Heart left ventricle (tissue), 16 donors: Measurements from ENCODE around the gene AP1M2. TPM values are rescaled to one million over a fixed set of nuclear protein-coding genes. Genes with fewer than 3 reads are reported as not detected.
"Not testable (repeated sequence)": the region's sequence is repeated elsewhere in the genome, so short reads cannot be mapped to it uniquely, and the experiment has no call there.

Source experiments
- ATAC-seq, 4 donors: fragments of 200-7000 bp; cut with Tn5 transposase; one replicate each; pipeline ENCODE4 v1.9.1; 2020 to 2022; ENCODE audit warnings: moderate library complexity in 4 of 4, mild to moderate bottlenecking in 3 of 4, moderate number of reproducible peaks in 1 of 4
- DNase-seq, 5 donors: peaks; one replicate each; pipeline ENCODE4 v3.0.0-alpha.2; 2020
- H3K27ac ChIP-seq, 12 donors: fragments of 200-600 bp; sonication (generic) in 4 of 12; one replicate each; pipeline versions ENCODE4 v1.5.0 to v1.8.0; 2016 to 2022; ENCODE audit warnings: mild to moderate bottlenecking in 2 of 12
- H3K27me3 ChIP-seq, 9 donors: fragments of 200-600 bp; sonication (generic) in 2 of 9; one replicate each; pipeline versions ENCODE4 v1.5.1 to v1.8.0; 2016 to 2022; ENCODE audit warnings: mild to moderate bottlenecking in 3 of 9
- H3K36me3 ChIP-seq, 9 donors: fragments of 200-600 bp; sonication (generic) in 2 of 9; one replicate each; pipeline versions ENCODE4 v1.5.0 to v1.8.0; 2018 to 2022; ENCODE audit warnings: mild to moderate bottlenecking in 2 of 9
- H3K4me1 ChIP-seq, 12 donors: fragments of 200-600 bp; sonication (generic) in 4 of 12; one replicate each; pipeline versions ENCODE4 v1.5.0 to v1.8.0; 2016 to 2022; ENCODE audit warnings: mild to moderate bottlenecking in 3 of 12
- H3K4me3 ChIP-seq, 12 donors: fragments of 200-600 bp; sonication (generic) in 4 of 12; one replicate each; pipeline versions ENCODE4 v1.5.0 to v1.8.0; 2017 to 2022; ENCODE audit warnings: mild to moderate bottlenecking in 9 of 12, moderate library complexity in 4 of 12
- H3K9me3 ChIP-seq, 12 donors: fragments of 200-600 bp; sonication (generic) in 4 of 12; one replicate each; pipeline versions ENCODE4 v1.5.0 to v1.8.0; 2016 to 2022; ENCODE audit warnings: mild to moderate bottlenecking in 1 of 12
- POLR2A ChIP-seq, 2 donors: fragments of 450-650 bp; IDR thresholded peaks; one replicate each; pipeline ENCODE4 v1.6.1; 2017; ENCODE audit warnings: antibody characterized with exemption in 2 of 2, mild to moderate bottlenecking in 2 of 2, moderate library complexity in 2 of 2
- WGBS, 4 donors: extraction: QIAGEN DNeasy Blood & Tissue Kit in 2 of 4; methylation state at CpG; one replicate each; pipeline versions ENCODE4 v1.1.5 to v1.1.7; 2013 to 2018; 5-methylcytosine and 5-hydroxymethylcytosine counted together
- intact Hi-C, 10 donors: fragments of 100-400 bp; cut with DNase I; formaldehyde crosslinking; loops; one replicate each; pipeline versions ENCODE4 v1.11.1 to v1.14.2; 2022
- polyA plus RNA-seq, 2 donors: library from polyadenylated mRNA; stranded (reverse); fragments of 200-250 nt; gene quantifications; one replicate each; pipeline ENCODE4 v1.2.3, GENCODE V29; 2013
- total RNA-seq, 9 donors: library from RNA; depleted of rRNA in 2 of 9; stranded (reverse); fragments of >200 nt in 2 of 9; fragmentation: NEBNext Ultra II Directional in 3 of 9; extraction: Animal tissue kit (Norgen Biotek cat#: 25700) in 3 of 9; gene quantifications; one replicate each; pipeline versions ENCODE4 v1.1.0 to v1.2.4, GENCODE V29; 2016 to 2023
- TF ChIP-seq, protein P1 (sequence below), 12 donors: fragments of 200-600 bp; sonication (generic) in 4 of 12; IDR thresholded peaks; one replicate each; pipeline versions ENCODE4 v1.5.0 to v1.8.0; 2018 to 2022; ENCODE audit warnings: antibody characterized with exemption in 12 of 12, mild to moderate bottlenecking in 5 of 12
- donor health status: ischemic (EF 13 %, LVEDD 7.1; RV severe dilation, severe dysfunction).
- donor health status: healthy with polysubstance abuse.
- donor health status: DM: no; HTN: yes; CAD: no.
- donor health status: DM: no; HTN: no; CAD: no.
- donor health status: ischemic (EF 25% LVEDD 6.9; RV normal size, moderate dysfunction).
- donor health status: ischemic (EF 25% LVEDD 5.7; RV mildly dilated, moderate dysfunction).
- donor health status: healthy.
- donor health status: DM: yes; HTN: yes; CAD: no.
- donor health status: ischemic (EF 35%, LVEDD 5.7; RV mildly dilated, moderate dysfunction).
- donor health status: nonischemic (EF 11% LVEDD 7.7; RV severe dilation, severe dysfunction).
- donor health status: DM: yes; HTN: yes; CAD: no.
- donor health status: PGD.
- donor health status: ischemic (EF 29% LVEDD 5.4; RV normal size, mild dysfunction).
- donor health status: nonischemic (EF 23%, LVEDD 6.1; RV moderate dilation, normal function).

The AP1M2 gene
- total and polyA plus RNA-seq, 11 donors: 3.6 TPM; not detected in 10

DNA sequence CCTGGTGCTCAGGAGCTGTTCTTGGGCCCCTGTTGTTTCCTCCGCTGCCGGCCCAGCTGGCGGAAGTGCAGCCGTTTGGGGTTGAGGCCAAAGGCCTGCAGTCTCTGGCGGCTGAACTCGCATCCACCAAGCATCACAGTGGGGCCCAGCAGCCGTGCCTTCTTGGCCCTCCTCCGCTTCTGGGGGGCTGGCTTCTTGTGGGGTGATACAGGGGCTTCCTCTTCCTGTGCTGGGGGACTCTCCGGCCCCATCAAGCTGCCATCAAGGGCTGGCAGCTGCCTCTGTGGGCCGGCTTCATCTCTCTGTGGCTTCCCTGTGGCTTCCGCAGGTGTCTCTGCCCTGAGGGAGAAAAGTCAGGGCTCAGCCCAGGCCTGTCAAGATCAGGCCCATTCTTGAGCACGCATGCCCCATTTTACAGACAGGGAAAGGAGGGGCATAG lies 33.1 kb downstream of the AP1M2 start:
- no peak for ATAC-seq
- H3K9me3 ChIP-seq: no peaks in the 10 kb centered on the region
- peak overlapping the region in 1 of 12 donors; percentile 56 for H3K27ac ChIP-seq
- H3K27me3 ChIP-seq: no peaks in the 10 kb centered on the region
- no peak for DNase-seq
- TF ChIP-seq, protein P1, sequence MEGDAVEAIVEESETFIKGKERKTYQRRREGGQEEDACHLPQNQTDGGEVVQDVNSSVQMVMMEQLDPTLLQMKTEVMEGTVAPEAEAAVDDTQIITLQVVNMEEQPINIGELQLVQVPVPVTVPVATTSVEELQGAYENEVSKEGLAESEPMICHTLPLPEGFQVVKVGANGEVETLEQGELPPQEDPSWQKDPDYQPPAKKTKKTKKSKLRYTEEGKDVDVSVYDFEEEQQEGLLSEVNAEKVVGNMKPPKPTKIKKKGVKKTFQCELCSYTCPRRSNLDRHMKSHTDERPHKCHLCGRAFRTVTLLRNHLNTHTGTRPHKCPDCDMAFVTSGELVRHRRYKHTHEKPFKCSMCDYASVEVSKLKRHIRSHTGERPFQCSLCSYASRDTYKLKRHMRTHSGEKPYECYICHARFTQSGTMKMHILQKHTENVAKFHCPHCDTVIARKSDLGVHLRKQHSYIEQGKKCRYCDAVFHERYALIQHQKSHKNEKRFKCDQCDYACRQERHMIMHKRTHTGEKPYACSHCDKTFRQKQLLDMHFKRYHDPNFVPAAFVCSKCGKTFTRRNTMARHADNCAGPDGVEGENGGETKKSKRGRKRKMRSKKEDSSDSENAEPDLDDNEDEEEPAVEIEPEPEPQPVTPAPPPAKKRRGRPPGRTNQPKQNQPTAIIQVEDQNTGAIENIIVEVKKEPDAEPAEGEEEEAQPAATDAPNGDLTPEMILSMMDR (IDR thresholded peaks at IDR 0.05): no peak
- TF ChIP-seq POLR2A (IDR thresholded peaks at IDR 0.05): no peak
- H3K4me3 ChIP-seq: peak overlapping the region in 1 of 12 donors; percentile 2
- peaks cover 0 to 100% (median 96%) of the 10 kb centered on the region in 9 donors for H3K36me3 ChIP-seq
- intact Hi-C loops: no loop called here
- peaks cover 0 to 13% (median 0%) of the 10 kb centered on the region in 12 donors for H3K4me1 ChIP-seq
- 64 to 78% (median 64%) methylated on average over 6 to 12 of the region's 12 CpGs; no CpG with 5 or more reads in 1 of the 4 donors for WGBS, 4 donors

DNA sequence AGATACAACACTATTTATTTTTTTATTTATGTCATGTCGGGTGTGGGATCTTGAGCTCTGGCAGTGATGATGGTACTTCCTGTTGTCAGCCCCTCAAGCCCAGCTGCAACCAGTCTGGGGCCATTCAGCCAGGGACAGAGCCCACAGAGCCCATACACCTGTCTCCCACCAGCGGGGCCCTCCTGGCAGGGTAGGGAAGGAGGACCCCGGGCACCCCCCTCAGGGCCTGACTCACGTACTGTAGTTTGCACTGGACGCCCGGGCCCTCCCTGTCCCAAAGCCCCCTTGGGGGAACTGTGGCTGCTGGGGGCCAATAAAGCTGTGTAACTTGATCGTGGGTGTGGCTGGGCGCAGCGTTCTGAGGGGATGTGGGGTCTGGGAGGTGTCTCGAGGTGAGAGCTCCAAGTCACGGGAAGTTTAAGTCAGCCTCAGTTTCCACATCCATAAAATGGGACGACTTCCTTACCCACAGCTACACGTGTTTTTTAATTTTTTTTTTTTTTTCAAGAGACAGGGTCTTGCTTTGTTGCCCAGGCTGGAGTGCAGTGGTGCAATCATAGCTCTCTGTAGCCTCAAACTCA lies 33.9 kb downstream of the AP1M2 start:
- DNase-seq: no peak
- Histone ChIP-seq H3K27me3 (no peaks in the 10 kb centered on the region), H3K4me3 (peak overlapping the region in 1 of 12 donors; percentile 2), H3K9me3 (no peaks in the 10 kb centered on the region), H3K27ac (peak overlapping the region in 1 of 12 donors; percentile 56), H3K4me1 (peaks cover 0 to 13% (median 0%) of the 10 kb centered on the region in 12 donors), H3K36me3 (peaks cover 0 to 100% (median 96%) of the 10 kb centered on the region in 9 donors)
- ATAC-seq: peak in 3 of 4 donors; percentile 4 to 6 (median 6)
- TF ChIP-seq, protein P1 (IDR thresholded peaks at IDR 0.05): no peak
- TF ChIP-seq POLR2A (IDR thresholded peaks at IDR 0.05): no peak
- intact Hi-C loops: no loop called here
- 75 to 84% (median 82%) methylated on average over 13 of the region's 13 CpGs for WGBS, 4 donors

DNA sequence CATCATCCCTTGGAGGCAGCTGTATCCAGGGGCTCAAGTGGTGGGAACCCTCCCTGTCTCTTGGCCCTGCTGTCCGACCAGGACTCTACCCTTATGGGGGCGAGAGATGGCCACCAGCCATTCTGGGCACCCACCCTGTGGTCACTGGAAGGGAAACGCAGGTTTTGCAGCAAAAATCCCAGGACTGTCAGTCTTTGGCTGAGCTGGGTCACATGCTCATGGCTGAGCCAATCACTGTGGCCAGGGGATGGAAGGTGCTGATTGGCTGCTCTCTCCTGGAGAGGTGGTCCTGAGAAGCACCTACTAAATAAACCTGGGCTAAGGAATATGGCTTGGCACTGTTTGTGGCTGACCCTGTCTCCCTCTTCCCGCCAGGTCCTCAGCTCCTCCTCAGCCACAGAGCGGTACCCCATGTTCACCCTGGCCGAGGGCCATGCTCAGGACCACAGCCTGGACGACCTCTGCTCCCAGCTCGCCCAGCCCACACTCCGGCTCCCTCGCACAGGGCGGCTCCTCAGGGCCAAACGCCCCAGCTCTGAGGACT lies 34.5 kb downstream of the AP1M2 start:
- intact Hi-C loops: no loop called here
- Histone ChIP-seq H3K36me3 (peaks cover 0 to 100% (median 93%) of the 10 kb centered on the region in 9 donors), H3K27ac (peak overlapping the region in 1 of 12 donors; percentile 56), H3K27me3 (no peaks in the 10 kb centered on the region), H3K9me3 (no peaks in the 10 kb centered on the region), H3K4me1 (peaks cover 0 to 13% (median 0%) of the 10 kb centered on the region in 12 donors), H3K4me3 (no peak overlapping the region)
- 84 to 88% (median 85%) methylated on average over 12 of the region's 12 CpGs for WGBS, 4 donors
- peak in 3 of 4 donors; percentile 18 to 32 (median 23) for ATAC-seq
- no peak for DNase-seq
- no peak for TF ChIP-seq POLR2A (IDR thresholded peaks at IDR 0.05)

DNA sequence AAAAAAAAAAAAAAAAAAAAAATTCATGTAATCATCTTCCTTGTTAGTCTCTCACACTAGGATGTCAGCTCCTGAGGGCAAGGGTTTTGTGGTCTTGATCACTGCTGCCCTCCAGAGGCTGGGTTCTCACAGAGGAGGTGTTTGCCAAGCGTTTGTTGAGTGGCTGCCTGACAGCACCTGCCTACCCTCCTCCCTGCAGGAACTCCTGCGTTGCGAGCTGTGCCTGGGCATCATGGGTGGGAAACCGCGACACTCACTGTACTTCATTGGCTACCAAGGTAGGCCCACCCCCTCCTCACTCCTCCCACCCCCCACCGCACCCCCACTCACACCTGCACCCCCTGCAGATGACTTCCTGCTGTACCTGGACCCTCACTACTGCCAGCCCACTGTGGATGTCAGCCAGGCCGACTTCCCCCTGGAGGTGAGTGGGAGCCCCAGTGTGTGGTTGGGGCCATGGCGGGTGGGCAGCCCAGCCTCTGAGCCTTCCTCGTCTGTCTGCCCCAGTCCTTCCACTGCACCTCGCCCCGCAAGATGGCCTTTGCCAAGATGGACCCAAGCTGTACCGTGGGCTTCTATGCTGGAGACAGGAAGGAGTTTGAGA lies 35.3 kb downstream of the AP1M2 start:
- H3K27ac ChIP-seq: no peak overlapping the region
- intact Hi-C loops: no loop called here
- ATAC-seq (peak in 2 of 4 donors; percentile 8 to 30), DNase-seq (no peak)
- peaks cover 0 to 100% (median 91%) of the 10 kb centered on the region in 9 donors for H3K36me3 ChIP-seq
- no peaks in the 10 kb centered on the region for H3K9me3 ChIP-seq
- H3K4me1 ChIP-seq: peaks cover 0 to 13% (median 0%) of the 10 kb centered on the region in 12 donors
- H3K4me3 ChIP-seq: no peak overlapping the region
- H3K27me3 ChIP-seq: no peaks in the 10 kb centered on the region
- no peak for TF ChIP-seq POLR2A (IDR thresholded peaks at IDR 0.05)
- TF ChIP-seq, protein P1 (IDR thresholded peaks at IDR 0.05): peak in 1 of 12 donors; percentile 16
- 85 to 95% (median 91%) methylated on average over 7 to 12 of the region's 12 CpGs for WGBS, 4 donors

DNA sequence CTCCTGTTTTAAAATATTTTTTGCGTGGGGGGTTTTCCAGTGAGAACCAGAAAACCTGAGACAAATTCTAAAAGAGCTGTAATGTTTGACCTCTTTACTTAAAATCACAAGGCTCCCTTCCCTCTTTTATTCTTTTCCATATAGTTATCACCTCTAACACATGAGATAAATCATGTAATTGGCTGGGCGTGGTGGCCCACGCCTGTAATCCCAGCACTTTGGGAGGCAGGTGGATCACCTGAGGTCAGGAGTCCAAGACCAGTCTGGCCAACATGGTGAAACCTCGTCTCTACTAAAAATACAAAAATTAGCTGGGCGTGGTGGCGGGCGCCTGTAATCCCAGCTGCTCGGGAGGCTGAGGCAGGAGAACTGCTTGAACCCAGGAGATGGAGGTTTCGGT lies 36.1 kb downstream of the AP1M2 start:
- intact Hi-C loops, H3K9me3 ChIP-seq, DNase-seq, H3K27ac ChIP-seq, H3K27me3 ChIP-seq, H3K4me3 ChIP-seq, ATAC-seq: not testable (repeated sequence)
- Histone ChIP-seq H3K36me3 (peaks cover 0 to 99% (median 90%) of the 10 kb centered on the region in 9 donors), H3K4me1 (peaks cover 0 to 14% (median 0%) of the 10 kb centered on the region in 12 donors)
- 95 to 97% (median 96%) methylated on average over 9 of the region's 9 CpGs for WGBS, 4 donors
